NCI-H128 (cell line): Measurements from ENCODE around the gene SMOC1.

Source experiments
- DNase-seq: peaks from one replicate; lab custom pipeline; 2025; ENCODE audit not compliant: unreplicated experiment; lab: John Stamatoyannopoulos, UW

SMOC1 gene

GRCh38 chr14:70033116-70033515, 153.9 kb downstream of the SMOC1 start:
- DNase-seq = no peak

DNA sequence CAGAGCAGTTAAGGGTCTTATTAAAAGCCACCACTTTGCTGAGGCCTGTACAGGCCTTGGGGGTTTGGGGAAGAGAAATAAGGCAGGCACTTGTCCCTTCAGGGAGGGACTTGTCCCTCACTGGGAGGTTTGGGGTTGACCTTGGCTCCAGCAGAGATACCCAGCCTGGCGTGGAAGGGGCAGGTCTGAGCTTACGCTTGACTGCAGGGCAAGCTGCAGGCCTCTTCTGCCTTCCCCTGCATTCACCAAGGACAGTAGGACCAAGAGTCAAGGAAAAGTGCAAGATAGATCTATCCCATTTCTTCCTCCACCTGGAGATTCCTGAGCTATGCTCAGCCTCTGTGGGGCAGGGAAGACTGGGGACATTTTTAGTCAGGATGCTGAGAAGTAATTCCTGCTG, 154.3 kb downstream of the SMOC1 start:
- DNase-seq = no peak

GRCh38 chr14:70034257-70034656, 155.0 kb downstream of the SMOC1 start:
- DNase-seq = no peak

DNA sequence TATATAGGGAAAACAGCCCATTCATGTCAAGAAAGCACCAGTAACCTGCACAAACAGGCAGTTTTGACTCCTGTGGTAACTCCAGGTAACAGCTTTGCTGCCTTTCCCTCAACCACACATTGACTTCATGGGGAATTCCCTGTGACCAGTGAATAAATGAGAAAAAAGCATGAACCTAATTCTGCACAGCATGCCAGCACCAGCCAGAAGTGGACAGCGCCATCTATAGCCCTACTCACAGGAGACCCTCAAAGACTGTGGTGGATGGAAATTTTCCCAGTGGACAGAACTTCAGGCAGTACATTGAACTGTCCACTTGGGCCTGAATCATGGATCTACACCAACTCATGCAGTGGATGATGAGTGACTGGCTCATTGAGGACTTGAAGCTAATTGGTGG, 157.4 kb downstream of the SMOC1 start:
- DNase-seq = no peak

DNA sequence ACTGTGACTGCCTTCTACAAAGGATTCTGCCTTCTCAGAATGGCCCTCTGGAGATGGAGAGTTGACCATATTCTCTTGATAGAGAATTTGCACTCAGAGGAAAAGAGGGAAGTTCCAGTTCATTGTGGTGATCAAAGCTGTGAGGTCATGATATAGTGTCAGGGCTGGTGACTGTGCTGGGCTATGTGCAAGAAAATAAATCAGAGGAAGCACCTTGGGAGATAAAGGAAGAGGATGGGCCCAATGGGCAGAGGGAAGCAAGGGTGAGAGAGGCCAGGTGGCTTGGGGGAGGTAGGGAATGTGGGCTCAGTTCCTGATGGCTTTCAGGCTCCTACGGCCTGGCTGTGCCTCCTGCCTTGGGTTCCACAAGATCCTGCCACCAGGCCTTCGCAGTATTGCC, 163.8 kb downstream of the SMOC1 start:
- DNase-seq = no peak

DNA sequence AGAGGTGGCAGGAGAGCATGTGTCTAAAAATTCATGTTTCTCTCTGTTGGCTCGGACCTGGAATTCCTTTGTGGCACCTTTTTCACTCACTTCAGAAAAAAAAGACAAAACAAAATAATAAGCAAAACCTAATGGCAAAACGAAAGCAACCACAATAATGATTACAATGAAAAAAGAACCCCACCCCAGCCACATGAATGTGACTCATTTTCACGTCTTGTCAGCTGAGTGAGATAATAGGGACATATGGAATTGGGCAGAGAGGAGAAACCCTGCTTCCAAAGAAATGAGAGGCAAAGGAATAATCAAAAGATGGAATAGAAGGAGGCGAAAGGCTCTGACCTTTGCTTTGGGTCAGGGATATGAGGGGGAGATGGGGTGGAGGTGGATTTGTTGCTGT, 166.1 kb downstream of the SMOC1 start:
- DNase-seq = no peak

GRCh38 chr14:70045844-70046535, 166.8 kb downstream of the SMOC1 start:
- DNase-seq = peak; percentile 49

GRCh38 chr14:70047598-70048312, 168.5 kb downstream of the SMOC1 start:
- DNase-seq = no peak

DNA sequence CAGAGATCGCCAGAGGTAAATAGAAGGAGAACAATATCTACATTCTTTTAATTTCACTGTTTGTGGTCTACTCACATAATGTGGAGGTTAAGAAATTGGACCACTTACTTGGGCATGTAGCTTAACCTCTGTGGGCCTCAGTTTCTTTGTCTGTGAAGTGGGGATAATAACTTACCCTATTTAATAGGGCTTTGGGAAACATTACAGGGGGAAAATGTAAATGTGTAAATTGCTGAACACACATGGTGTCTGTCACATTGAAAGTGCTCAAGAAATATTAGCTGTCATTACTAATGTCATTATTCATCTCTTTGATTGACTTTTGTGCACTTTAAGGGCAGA, 169.1 kb downstream of the SMOC1 start:
- no peak for DNase-seq

- no peak for DNase-seq
These were observed 170.4 kb downstream of the SMOC1 start for GRCh38 chr14:70049605-70050004.

DNA sequence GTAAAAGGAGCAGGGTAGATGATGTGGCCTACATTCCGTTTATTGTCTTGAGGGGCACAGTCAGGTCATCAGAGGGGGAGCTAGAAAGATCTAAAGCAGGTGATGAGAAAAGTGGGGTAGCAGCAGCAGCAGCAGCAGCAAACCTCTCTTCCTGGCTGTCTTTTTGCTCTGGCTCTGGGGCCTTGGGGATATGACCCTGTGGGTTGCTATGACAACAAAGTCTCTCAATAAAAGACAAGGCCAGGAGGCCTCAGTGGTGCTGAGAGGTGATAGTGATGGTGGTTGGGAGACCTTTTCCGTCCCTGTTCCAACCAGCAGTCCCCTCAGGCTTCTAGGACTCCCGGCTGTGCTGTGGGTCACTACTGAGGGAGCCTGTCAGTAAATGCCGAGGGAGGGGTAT, 170.9 kb downstream of the SMOC1 start:
- DNase-seq = no peak

DNA sequence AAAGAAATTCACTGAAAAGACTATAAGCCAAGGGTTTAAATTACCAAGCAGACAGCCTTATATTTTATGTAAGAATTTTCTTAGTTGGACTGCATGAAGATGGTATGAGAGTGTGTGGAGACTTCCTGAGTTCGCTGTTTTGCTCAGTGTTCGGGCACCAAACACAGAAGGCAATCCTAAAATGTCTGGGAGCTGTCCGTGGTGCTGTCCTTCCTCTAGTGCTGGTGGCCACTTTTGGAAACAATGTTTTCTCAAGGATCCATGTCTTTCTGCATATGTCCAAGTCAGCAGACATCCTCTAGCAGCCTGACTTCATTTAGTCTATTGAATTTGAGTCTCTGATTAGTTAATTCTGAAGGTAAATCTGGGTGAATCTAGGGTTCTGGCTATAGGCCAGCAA, 173.8 kb downstream of the SMOC1 start:
- DNase-seq = no peak

- no peak for DNase-seq
These were observed 178.4 kb downstream of the SMOC1 start for GRCh38 chr14:70057519-70058136.

DNA sequence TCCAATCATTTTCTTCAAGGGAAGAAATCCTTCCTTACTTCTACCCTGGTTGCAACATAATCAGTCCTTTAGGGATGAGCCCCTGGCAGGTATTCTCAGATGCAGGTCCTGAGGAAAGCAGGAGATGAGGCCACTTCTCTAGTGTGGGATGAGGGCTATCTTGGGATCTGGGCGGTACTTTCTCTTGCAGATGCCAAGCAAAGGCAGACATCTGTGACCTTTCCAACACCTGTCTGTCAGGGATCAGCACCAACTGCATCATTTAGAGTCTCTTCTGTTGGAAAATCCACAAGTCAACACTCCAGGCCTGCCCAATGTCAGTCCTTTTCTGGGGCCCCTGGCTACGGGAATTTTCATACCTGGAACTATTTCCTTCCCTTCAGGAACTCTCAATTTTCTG, 180.3 kb downstream of the SMOC1 start:
- no peak for DNase-seq

- no peak for DNase-seq
These were observed 181.9 kb downstream of the SMOC1 start for GRCh38 chr14:70061108-70061507.

DNA sequence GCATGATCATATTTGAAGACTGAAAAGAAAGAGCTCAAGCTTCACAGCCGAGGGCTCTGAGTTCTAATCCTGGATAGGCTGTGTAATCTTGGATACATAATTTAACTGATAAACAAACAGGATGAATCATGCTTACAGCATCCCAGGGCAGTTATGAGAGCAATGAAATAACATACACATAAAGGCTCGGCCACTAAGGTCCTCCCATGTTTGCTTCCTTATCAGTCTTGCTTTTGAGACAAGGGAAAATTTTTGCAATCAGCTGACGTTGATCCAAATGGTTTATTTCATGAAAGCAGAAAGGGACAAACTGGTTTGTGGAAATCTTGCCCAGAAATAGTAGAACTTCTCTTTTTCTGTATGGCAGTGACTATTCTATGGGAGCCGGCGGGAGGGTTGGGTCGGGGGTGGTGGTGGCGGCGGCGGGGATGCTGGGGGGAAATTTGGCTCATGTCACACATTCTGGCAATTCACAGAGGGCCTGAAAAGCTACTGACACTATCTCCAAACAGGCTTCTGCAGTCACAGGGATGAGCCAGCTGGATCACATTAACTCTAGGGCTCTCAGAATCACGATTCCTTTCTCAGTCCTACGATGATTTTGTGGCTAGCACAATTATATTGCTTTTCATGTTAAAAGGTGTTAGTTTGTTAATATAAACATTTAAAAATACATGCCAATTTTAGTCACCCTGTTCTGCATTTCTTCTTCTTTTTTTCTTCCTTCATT, 185.1 kb downstream of the SMOC1 start:
- DNase-seq = no peak

DNA sequence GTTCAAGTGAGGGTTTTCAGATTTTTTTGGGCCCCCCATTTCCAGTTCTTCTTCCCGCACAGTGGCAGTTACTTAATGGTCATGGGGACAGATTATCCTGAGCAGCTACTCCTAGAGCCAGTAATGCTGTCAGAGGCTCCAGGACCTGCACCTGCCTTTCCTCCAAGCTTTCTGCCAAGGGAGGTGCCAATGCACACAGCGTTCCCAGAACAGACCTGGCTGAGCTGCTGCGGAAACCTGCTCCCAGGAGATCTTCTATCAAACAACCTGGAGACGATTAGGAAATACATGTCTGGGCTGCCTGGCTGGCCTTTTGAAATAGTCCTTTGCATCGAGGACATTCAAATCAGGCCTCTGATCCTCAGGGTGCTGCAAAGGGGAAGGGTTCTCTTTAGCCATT, 188.6 kb downstream of the SMOC1 start:
- DNase-seq = no peak

GRCh38 chr14:70069186-70069585, 190.0 kb downstream of the SMOC1 start:
- no peak for DNase-seq

GRCh38 chr14:70073924-70074566, 194.8 kb downstream of the SMOC1 start:
- DNase-seq = no peak

DNA sequence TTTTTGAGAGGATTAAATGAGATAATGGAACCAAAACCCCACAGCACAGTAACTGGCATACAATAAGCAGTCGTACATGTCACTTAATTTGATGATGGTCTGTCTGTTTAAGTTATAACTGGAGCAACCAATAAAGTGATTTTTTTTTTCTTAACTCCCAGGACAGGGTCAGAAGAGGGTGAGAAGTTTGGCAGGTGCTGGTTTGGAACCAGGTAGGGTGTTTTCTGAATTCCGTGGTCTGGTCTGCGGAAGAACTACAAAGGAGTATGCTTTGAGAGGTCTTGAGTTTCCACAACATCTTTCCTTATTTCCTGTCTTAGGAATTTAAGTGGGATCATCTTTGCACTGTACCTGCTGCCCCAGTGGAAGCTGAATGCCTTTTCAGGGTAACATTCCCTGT, 197.8 kb downstream of the SMOC1 start:
- DNase-seq = no peak

DNA sequence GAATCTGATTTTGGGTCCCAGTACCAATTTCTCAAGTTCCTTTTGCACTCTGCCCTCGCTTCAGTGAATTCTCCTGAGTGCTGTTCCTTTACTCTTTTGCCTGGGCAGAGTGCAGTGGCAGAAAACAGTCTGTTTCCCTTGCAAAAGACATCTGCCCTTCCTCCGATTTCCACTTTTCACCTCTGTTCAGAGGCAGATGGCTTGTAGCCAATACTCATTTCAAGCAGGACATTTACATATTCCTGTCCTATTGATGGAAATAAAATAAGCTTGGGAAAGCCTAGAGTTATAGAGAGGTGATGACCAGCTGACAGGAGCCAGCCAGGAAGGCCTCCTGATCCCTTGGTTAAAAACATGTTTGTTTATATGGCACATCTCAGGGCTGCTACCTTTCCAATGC, 198.5 kb downstream of the SMOC1 start:
- DNase-seq = no peak
